GM21529 (cell line): ENCODE results near the gene HOATZ.

ENCODE experiments used
- ATAC-seq: cut with Tn5 transposase; IDR thresholded peaks from one replicate; pipeline ENCODE4 v1.9.1; 2021; ENCODE audit not compliant: unreplicated experiment

HOATZ gene

DNA sequence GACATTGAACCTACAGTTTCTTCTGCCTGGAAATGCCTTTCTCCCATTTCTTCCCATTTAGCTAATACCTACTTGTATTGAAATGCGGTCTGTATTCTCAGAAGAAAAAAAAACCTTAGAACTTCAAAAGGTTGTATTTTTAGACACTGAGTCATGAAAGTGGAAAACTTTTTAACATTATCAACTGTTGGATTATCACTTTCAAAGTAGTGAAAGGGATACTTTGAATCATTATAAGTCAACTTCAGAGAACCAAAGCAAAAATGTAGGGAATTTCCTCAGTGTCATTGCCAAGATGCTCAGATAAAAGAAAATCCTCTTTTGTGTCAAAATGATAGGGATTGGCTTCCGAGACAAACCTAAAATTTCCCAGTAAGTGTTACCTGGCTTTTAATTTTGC is 6.6 kb downstream of the HOATZ start:
- no peak for ATAC-seq

DNA sequence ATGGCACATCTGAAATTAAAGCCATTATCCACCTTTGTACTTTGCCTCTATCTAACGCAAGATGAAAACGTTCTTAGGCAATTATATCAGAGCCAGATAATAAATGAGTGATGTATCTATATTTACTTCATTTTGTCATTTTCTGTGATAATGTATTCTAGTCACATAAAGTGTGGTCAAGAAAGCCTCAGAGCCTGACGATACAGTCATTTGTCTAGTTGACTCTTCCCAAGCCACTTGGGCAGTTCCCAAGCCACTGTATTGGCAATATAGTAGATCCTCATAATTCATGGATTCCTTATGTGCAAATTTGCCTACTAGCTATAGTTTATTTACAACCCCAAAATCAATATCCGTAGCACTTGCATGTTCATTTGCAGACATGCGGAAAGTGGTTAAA is 7.8 kb downstream of the HOATZ start:
- no peak for ATAC-seq

DNA sequence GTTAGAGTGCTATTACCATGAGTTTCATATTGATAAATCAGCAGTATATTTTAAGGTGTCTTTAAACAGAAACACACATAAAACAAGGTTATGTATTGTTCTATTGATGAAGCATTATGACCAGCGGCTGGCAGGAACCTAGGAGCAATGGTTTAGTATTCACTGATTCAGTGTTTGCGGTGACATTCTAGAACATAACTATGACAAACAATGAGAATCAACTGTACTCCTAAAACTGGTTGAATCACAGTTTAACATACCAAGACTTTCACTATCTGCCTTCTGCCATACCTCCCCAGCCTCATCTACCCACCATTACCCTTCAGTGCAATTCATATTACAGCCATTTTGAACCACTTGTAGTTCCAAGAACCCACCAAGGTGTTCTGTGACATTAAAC is 8.8 kb downstream of the HOATZ start:
- ATAC-seq, result no peak

DNA sequence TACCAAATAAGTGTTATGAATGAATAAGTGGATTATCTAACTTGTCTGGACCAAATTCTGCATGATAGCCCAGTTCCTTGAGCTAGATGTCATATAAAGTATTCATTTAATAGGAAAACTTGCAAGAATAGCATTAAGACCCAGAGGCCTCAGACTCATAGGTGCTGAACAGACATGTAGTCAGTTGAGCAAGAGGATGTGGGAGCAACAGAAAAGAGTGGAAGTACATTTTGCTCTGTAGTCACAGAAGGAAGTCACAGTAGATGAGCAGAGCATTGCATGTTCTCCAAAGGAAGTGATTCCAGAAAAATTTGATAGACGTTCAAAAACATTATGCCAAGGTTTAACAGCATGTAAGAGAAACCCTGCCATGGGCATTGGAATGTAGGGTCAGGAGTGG is 9.5 kb downstream of the HOATZ start:
- ATAC-seq, result no peak

DNA sequence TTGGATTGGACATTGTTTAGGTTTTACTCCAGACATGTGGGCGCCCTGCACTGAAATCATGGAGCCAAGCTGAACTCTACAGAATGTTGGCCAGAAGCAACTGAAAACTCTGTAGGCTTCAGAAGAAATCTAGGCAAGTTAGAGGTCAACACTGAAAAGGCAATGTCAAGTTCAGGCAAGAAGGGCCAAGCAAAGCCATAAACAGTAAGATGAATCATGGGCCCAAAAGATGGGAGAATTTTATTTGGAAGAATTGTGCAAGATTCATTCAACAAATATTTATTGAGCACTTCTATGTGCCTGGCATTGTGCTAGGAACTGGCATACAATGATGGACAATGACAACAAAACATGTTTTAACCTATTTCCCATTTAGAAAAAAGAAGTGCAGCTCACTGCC is 10.9 kb downstream of the HOATZ start:
- no peak for ATAC-seq

DNA sequence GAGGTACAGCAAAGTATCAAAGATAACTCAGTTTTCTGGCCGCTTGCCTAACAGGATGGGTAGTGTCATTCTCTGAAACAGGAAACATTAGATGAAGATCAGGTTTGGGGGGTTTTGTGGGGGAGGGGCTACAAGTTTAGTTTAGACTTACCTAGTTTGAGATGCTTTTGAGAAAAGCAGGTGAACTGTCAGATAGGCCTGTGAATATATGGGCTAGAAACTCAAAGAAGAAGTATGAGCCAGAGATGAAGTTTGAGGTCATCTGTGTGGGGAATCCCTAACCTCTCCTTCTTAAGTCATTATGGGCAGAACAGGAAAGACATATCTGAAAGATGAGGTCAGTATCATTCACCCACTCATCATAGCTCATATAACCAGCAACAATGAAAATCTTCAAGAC is 11.9 kb downstream of the HOATZ start:
- ATAC-seq, result no peak

DNA sequence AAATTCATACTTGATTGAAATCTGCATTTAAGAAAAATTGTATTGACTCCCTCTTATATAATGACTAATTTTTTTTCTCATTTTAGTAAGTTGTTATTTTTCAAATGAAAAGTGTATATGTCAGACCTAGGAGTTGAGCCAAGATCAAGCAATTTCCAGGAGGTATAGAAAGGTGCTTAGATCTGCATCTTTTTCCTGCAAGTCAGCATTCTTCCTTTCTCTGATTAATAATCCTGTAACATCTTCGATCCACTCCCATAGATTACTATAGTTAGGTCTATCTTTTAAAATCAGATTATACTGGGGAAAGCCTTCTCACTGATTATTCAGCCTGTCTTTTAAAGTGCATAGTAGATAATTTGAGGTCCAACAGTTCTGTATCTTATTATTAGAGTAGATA is 12.7 kb downstream of the HOATZ start:
- ATAC-seq, result no peak

DNA sequence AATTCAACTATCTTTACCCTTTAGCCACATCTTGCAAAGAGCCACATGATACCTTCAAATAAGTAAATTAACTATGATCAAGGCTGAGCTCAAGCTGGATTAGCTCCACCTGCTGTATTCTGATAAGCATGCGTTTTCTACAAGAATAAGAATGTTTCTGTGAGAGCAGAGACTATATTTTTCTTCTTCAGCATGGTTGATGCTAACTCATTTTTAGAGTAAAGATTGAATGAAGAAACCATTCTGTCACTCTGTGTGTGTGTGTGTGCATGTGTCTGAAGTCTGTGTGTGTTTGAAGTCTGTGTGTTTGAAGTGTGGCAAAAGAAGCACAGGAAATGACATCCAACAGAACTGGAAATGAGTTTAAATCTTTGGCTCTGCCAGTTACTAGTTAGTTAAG is 14.0 kb downstream of the HOATZ start:
- ATAC-seq, result no peak

DNA sequence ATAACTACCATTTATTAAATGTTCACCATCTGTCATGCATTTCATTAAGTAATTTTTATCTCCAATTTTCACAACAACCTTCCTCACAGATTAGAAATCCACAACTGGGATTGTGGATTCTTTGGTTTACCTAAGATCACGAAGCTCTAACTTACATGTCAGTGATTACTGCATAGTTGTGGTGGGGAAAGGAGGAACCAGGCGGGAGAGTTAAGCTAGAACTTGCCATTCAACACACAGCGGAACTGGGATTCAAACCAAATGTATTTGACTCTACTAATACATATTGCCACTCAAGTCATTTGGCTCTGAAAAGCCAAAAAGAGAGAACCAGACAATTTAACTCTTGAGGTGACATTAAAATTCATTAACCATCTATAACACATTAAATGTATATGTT is 15.5 kb downstream of the HOATZ start:
- no peak for ATAC-seq

DNA sequence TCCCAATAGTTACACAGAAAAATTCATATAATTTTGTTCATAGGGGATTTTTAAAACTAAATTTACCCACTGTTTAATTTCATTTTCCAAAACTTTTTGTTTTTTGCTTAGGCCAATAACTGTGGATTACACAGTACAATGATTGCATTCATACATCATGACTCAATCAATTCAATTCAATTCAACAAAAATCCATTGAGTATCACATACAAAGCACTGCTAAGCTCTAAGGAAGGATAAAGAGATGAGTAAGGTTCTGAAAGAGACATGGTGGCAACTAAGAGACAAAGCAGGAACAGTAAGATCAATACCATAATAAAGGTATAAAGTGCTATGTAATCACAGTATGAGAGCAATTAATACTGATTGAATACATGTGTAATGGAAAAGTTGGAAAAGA is 16.6 kb downstream of the HOATZ start:
- ATAC-seq, result no peak

DNA sequence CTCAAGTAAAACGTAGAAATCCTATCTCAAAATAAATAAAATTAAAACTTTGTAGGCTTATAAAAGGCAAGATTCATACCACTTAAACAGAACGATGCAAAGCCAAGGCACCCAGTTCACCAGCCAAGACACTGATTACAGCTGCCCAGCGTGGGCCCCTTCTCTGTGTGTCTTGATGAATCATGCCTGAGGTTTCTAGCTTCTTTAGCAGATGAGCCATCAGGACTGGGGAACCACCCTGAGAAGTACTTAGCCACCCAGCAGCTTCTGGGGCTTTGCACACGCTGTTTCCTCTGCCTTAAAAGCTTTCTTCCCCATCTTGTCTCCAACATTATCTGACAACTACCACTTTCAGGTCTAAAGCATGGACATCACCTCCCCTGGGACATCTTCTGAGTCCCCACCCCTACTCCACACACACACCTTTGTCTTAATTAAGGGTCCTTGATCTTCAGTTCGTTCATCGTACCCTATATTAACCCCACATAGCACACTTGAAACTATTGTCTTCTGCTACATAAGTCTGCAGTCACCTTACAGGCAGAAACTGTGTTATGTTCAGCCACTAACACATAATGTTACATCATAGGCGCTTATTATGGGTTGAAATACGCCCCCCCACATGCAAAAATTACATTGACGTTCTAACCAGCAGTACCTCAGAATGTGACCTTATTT is 17.2 kb downstream of the HOATZ start:
- peak; percentile 93 for ATAC-seq

DNA sequence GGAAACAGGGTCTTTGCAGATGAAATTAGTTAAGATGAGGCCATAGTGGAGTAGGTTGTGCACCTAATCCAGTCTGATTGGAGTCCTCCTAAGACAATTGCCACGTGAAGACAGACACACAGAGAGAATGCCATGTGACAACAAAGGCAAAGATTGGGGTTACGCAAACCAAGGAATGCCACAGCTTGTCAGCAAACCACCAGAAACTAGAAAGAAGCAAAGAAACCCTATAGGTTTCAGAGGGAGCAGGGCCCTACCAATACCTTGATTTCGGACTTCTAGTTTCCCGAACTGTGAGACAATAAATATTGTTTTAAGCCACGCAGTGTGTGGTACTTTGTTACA is 17.8 kb downstream of the HOATZ start:
- ATAC-seq, result no peak

DNA sequence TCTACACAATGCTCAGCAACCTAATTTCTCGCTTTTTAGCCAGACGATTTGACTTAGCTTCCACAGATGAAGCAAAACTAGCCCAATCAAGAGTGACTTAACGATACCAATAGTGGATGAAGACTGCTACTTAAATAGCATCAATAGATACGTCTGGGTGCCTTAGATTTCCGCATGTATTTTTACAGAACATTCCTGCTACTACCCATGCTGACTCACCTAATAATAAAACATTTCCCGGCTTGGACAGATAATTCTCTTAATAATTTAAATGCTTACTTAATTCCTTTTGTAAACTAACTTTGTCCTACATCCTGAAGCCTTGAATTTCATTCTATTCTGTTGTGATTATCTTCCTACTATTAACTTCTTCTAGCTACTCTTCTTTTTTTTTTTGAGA is 20.7 kb downstream of the HOATZ start:
- no peak for ATAC-seq

DNA sequence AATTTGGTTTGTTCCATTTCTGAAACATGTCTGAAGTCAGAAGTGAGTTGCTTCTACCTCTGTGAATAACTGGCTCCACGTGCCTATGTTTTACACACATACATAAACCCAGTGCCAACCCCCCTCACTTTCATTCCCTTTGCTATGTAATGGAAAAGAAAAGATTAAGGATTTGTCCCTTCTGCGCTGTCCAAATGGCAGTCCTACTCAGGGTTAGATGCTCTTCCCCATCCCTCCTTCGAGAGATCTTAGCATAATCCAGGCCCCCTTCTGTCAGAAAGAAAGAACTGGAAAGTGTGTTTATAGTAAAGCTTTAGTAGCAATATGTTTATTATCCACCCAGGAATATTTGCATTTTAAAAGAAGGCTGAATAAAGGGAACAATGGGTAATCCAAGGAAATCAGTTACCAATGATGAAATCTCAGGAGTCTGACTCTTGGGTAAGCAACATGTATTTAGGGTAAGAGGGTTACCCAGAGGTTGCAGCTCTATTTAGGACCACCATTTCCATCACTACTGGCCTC is 22.8 kb downstream of the HOATZ start:
- ATAC-seq, result no peak

DNA sequence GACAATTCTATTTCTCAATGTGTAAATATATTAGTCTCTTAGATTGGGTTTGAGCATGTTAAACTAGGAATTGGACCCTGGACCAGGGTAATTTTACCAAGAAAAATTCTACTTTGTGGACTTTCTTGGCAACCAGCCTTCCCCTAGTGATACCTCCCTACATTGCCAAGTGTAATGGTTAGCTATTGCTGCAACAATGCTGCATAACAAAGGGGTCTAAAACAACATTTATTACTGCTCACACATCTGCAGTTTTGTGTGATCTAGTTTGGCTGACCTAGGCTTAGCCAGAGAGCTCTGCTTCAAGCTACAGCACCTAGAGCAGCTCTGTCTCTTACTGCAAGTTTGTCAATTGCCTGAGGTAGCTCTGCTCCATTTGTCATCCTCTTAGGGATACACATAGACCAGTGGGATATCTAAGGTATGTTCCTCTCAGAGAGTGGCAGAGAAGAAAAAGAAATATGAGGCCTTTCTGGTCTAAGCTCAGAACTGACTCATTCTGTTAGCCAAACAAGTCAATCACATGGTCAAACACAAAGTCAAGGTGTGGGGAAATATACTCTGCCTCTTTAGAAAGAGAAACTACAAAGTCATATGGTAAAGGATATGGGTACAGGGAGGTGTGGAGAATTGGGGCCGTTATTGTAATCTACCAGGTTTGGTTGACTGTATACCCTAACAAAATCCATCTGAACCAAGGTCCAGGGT is 24.0 kb downstream of the HOATZ start:
- no peak for ATAC-seq

DNA sequence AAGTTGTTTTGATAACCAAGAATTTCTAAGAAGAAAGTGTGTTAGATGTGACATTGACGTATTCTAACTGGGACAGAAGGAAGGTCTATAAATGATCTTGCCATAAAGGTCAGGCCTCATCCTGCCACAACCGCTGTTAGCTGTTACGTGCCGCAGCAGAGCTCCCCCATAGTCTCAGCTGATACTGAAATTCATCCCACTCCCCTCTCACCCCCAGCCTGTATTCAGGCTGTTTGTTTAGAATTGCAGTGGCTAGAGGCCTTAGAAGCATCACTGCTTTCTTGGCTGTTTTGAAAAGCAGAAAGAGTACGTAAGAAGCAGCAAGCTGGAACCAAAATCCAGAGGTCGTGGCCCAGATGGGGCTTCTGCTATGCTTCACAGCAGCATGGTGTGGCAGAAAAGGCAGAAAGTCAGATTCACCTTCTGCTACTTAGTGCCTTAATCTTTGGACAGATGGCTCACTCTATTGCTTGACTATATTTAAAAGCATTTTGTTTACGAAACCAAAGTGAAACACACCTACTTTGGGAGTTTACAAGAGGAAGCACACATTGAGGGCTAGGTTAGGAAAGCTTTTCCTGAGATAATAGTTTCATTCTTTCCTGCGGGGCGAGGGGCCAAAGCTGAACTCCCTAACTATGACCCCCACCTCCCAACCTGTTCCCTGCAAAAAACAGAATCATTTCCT is 25.0 kb downstream of the HOATZ start:
- no peak for ATAC-seq

DNA sequence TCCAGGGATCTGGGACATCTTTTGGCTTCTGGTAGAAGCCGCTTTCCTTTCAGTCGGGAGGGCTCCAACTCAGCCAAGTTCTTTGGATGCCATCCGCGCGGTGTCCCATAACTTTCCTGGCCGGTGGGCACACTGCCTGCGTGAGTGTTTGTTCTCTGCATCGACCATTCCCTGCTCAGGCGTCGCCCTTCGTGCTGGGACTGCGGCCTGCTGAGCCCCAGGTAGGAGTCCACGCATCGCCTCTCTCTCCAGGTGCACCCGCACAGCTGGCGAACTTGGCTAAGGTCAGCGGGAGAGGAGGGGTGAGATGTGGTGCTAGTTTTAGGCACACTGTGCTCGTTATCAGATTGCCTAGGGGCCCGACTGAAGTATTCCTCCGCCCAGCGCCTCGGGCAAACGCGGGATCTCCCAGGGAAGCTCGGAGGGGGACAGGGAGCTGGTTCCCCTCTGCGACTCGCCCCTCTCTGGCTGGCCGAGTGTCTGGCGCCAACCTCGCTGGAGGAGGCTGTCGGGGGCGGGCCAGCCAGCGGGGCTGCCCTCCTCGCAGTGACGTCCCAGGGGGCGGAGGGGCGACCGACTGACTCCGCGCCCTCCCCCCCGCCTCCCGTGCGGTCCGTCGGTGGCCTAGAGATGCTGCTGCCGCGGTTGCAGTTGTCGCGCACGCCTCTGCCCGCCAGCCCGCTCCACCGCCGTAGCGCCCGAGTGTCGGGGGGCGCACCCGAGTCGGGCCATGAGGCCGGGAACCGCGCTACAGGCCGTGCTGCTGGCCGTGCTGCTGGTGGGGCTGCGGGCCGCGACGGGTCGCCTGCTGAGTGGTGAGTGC is 25.7 kb downstream of the HOATZ start, which contains the start of gene LAYN:
LAYN (plus strand) TSS at position 607 of the 823 bp plus-strand sequence; CDS start at position 731, 124 bp downstream.
- no peak for ATAC-seq

DNA sequence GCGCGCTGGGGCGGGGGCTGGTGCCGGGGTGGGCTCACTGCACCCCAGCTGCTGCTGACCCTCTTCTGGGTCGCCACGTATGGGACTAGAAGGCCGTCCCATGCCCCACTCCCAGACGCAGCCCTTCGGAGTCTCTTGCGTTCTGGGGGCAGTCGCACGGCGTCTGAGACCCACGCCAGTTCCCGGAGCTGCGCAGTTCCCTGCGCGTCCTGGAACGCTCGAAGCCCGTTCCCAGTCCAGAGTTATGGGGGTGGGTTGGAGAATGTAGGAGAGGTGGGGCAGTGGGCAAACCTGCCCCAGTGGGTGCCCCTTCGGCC is 26.3 kb downstream of the HOATZ start:
- no peak for ATAC-seq

DNA sequence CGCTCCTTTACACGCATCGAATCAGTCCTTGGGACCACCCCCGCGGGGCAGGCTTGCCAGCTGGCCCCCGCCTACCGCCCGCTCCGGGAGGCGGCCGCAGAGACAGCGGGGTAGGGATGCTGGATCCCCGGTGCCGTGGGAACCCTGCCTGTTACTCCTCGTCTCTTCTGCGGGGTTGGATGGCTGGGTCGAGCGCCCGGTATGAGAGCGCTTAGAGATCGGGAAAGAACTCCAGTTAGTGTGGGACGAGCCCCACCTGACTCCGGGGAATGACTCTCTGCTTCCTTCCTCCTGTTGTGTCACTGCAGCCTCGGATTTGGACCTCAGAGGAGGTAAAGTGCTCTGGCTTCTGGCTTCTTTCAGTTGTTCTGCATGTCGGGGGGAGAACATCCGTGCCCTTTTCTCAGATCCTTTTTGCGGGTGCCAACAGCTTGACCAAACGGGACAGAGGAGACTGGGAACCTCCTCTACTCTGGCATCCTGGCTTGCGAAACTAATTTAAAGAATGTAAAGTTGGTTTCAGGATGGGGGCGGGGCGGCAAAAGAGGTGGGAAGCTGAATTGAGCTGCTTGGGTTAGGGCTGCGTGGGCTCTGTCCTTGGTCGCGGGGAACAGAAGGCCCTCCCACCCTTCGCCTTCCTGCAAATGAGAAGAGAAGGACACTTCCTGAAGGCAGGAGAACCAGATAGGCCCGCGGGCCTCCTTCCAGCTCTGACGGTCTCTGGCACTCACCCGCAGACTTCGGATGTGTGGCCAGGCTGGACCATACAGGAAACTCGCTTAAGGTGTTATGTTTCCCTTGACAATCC is 26.9 kb downstream of the HOATZ start:
- ATAC-seq, result no peak

DNA sequence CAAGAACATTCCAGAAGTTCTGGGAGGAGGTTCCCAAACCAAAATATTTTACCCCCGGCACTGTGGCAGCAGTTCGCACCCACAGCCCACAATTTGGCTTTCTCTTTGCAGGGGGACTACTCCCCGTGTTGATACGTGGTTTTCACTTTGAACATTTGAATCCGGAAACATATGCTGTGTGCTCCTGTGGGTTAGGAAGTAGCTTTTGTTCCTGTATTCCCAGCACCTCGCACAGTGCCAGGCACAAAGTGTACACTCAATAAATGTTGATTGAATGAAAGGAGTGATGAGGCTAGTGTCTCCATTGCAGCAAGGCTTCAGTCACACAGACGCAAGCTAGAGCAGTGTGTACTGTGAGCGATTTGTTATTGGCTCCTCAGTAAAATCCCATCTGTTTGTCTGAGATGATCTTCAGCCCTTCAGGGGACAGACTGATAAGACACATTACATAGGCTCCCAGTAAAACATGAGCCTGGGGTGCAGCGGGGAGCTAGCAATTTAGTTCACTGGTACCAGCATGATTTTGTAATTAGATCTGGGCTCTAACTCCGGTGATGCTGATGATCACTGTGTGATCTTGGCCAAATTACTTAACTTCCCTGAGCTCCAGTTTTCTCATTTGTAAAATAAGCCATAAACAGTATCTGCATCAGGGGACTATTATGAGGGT is 28.2 kb downstream of the HOATZ start:
- ATAC-seq, result no peak
